KOPT-K1 (cell line): Measurements from ENCODE around the gene IMMT.

Experiments used
- H3K27ac ChIP-seq: fragments of 200-600 bp; sonication (generic); 2 replicates; pipeline ENCODE4 v1.5.1; 2016; ENCODE audit warnings: antibody characterized with exemption, mild to moderate bottlenecking, low read depth, low read length; ENCODE audit not compliant: poor library complexity, severe bottlenecking
- H3K36me3 ChIP-seq: fragments of 200-600 bp; sonication (generic); 2 replicates; pipeline ENCODE4 v1.5.1; 2017; ENCODE audit warnings: antibody characterized with exemption, mild to moderate bottlenecking, low read length, moderate library complexity; ENCODE audit not compliant: insufficient read depth
- H3K9me3 ChIP-seq: fragments of 200-600 bp; sonication (generic); 2 replicates; pipeline ENCODE4 v1.5.1; 2017; ENCODE audit warnings: antibody characterized with exemption, low read length, mild to moderate bottlenecking; ENCODE audit not compliant: insufficient read depth, poor library complexity, severe bottlenecking

IMMT gene

DNA sequence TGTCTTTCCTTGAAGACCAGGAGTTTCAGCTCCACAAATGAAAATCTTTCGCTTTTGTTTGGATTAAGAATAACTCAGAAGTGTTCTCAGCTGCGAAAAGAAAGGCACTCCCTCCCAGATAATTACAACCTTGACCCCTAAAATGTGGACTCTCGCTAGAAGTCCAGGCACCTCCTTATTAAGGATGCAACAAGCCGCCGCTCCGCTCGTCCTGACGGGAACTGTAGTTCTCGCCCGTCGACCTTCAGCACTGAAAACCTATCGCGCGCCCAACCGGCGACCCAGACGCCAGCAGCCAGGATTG lies 559 bp downstream of the IMMT start:
- Histone ChIP-seq H3K27ac (peak overlapping the region; percentile 96), H3K36me3 (peaks cover 42% of the 10 kb centered on the region), H3K9me3 (no peaks in the 10 kb centered on the region)

DNA sequence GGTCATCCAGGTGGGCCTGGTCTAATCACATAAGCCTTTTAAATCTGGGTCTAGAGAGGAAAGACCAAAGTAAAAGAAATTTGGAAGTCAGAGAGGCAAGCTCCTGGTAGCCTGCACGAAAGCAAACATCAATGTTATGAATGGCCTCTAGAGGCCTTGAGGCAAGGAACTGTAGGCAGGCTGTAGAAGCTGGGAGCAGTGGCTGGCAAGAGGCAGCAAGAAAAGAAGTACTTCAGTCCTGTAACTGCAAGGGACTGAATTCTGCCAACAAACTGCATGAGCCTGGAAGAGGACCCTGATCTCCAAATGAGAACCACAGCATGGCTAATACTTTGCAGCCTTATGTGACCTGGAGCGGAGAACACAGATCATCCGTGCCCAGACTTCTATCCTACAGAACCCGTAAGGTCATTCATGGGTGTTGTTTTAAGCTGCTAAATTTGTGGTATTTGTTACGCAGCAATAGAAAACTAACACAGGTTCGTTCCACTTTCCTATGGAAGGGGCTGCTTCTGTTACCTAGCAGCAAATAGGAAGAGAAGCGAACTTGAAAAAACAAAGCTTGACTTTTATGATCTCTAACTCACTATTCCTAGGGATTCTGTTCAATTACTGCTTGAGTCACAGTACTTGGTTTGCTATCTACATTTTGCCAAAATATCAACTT lies 1.2 kb downstream of the IMMT start:
- Histone ChIP-seq H3K9me3 (no peaks in the 10 kb centered on the region), H3K36me3 (peaks cover 49% of the 10 kb centered on the region), H3K27ac (peak overlapping the region; percentile 96)

DNA sequence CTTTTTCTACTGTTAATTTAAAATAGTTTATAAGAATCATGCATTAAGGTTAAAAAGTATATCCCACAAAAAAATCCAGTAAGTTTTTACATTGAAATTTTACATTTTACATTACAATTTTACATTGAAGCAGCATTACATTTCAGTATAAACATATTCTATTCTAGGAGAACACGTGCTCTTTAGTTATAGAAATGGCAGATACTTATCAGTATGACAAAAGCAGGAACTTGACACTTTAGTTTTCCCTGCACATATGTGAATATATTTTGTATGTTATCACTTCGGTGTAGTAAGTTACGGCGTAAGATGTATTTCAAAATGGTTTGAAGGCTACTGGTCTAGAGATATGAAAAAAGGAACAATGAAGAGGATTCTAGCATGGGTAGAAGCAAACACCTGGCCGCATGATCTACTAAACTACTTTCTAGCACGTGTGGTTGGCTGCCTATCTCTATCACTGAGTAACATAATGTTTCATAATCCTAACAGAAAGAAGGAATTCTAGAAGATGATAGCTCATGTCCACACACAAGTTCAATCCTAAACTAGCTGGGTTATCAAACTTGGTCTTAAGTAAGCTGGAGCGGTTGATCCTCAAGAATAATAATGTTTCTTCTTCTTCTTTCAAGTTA lies 5.4 kb downstream of the IMMT start:
- no peak overlapping the region for H3K27ac ChIP-seq
- H3K9me3 ChIP-seq: no peaks in the 10 kb centered on the region
- peaks cover 76% of the 10 kb centered on the region for H3K36me3 ChIP-seq

DNA sequence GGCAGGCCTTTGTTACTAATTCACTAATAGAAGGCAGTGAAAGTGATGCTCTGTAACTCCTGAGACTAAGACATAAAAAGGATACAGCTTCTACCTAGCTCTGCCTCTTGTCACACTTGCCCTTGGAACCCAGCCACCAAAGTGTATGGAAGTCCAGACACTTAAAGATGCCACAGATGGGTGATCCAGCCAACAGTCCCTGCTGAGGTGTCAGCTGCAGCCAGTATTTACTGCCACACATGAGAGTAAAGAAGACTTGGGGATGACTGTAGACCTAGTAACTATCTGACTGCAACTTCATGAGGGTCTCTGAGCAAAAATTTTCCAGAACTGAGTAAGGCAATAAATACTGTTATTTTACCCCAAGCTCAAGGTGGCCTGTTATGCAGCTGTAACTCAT lies 8.8 kb downstream of the IMMT start:
- peak overlapping the region; percentile 52 for H3K27ac ChIP-seq
- H3K36me3 ChIP-seq: peaks cover 58% of the 10 kb centered on the region
- no peaks in the 10 kb centered on the region for H3K9me3 ChIP-seq

DNA sequence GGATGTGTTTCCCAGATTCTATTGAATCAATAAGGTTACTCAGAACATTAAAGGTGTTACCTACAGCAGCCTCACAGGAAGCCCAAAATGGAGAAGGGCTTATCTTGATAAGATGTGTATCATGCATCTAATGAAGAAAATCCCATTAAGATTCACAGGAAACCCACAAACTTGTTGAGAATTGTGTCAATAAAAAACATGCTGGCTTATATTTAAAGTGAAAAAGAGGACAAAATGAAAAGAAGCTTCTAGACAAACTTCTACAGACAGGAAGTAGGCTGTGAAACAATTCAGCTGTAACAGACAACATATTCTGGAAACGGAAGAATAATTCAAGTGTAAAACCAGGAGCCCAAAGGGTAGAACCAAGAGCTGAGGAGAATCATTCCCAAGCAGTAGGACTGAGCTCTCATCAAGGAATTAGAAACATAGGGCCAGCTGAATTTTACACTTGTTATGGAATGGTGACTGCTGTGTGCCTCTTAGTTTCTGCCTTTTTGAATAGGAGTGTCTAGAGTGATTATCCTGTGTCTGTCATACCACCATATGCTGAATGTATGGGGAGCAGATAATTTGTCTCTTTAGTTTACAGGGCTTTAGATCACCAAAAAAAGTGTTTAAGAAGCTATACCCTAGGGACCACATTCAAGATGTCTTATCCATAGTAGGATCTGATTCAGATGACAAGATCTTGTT lies 9.6 kb downstream of the IMMT start:
- no peaks in the 10 kb centered on the region for H3K9me3 ChIP-seq
- peaks cover 57% of the 10 kb centered on the region for H3K36me3 ChIP-seq
- H3K27ac ChIP-seq: peak overlapping the region; percentile 52

DNA sequence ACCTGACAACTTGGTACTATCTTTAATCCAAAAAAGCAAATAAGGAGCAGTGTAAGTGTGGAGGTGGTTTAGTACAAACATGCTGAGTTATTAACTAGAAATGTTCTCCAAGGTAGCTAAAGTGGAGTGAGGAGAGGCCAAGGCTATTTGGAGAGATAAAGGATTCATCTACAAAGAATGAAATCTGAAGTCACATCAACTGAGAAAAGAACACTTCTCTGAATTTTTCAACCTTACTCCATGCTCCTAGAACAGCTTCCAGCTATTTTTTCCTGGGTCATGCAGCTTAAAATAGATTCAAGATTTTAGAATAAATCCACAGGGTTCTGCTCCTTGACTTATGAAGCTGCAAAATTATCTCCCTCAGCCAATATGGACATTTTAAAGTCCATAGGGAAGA lies 18.7 kb downstream of the IMMT start:
- no peaks in the 10 kb centered on the region for H3K9me3 ChIP-seq
- no peak overlapping the region for H3K27ac ChIP-seq
- peaks cover 95% of the 10 kb centered on the region for H3K36me3 ChIP-seq

DNA sequence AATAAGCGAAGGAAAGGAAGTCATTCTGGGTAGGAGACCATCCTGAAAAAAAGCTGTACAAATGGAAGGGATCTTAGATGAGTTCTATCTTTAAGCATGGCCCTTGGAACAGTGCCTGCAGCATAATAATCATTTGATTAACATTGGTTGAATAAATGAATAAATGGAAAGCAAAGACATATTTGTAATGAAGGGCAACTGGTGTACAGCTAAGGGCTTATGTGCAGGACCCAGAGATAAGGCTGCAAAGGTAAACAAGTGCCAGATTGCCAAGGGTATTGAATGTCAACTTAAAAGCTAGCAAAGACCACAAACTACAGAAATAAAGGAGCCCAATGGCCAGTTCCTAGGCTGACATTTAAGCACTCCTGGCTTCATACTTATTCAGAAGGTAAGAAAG lies 19.4 kb downstream of the IMMT start:
- Histone ChIP-seq H3K36me3 (peaks cover 98% of the 10 kb centered on the region), H3K9me3 (no peaks in the 10 kb centered on the region), H3K27ac (no peak overlapping the region)

DNA sequence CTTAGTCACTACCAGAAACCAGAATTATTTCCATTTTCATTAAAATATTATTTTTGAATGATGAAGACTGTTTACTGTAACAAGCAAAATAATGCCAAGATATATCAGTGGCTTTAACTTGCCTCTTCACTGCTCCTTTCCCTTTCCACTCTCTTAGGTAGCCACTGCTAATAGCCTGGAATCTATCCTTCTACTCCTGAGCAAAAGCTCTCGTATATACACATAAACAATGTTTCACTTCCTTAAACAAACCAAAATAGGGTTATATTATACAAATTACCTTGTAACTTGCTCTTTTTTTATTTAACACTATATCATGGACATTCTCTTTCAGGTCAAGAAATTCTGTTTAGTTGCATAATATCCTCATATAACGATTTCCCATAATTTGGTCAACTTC lies 20.8 kb downstream of the IMMT start:
- Histone ChIP-seq H3K9me3 (no peaks in the 10 kb centered on the region), H3K36me3 (peaks cover 98% of the 10 kb centered on the region), H3K27ac (no peak overlapping the region)

DNA sequence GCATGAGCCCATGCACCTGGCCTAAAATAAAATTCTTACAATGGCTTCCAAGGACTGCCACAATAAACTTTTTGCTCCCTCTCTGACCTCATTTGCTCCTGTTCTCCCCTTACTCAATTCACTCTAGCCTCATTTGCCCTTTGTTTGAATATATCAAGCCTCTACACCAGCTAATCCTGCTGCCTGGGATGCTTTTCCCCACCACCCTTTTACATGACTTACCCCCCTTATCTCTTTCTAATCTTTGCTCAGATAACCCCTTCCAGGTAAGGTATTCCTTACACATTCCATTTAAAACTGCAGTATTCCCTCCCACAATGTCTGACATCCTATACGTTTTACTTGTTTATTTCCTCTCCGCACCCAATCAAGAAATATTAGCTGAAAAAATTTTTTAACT lies 22.7 kb downstream of the IMMT start:
- Histone ChIP-seq H3K9me3 (no peaks in the 10 kb centered on the region), H3K36me3 (peaks cover 99% of the 10 kb centered on the region), H3K27ac (no peak overlapping the region)

DNA sequence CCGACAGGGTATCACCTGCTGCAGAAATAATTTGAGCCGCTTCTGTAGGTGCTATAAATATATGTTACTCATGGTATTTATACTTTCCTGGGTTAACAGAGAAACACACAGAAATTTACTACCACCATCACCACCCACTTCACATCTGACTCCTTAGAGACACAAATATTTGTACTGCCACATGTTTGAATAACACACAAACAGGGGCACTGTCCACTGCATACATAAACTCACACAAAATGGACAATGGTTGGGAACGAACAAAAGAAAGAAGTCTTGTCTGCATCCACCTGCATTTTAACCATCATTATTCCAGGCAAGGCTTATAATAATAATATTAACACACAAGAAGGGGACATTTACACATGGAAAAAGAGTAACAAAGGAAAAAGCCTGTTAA lies 24.0 kb downstream of the IMMT start:
- no peak overlapping the region for H3K27ac ChIP-seq
- no peaks in the 10 kb centered on the region for H3K9me3 ChIP-seq
- peaks cover 98% of the 10 kb centered on the region for H3K36me3 ChIP-seq

DNA sequence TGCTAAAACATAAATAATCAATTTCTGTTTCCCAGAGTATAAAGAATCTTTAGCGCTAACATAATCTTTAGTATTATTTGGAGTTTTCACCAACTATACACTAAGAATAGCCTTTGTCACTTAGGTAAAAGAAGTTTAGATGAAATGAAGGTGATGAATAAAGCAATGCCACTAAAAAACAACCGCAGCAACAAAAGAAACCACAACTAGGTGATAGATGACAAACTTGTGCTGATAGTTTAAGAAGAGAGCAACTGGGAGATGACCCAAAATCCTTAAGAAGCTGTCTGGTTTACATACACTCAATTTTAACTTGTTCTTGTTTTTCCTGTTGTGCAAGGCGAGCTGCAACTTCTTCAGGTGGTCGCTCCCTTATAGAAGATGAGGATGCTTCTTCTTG lies 24.8 kb downstream of the IMMT start:
- Histone ChIP-seq H3K36me3 (peaks cover 98% of the 10 kb centered on the region), H3K9me3 (no peaks in the 10 kb centered on the region), H3K27ac (no peak overlapping the region)

DNA sequence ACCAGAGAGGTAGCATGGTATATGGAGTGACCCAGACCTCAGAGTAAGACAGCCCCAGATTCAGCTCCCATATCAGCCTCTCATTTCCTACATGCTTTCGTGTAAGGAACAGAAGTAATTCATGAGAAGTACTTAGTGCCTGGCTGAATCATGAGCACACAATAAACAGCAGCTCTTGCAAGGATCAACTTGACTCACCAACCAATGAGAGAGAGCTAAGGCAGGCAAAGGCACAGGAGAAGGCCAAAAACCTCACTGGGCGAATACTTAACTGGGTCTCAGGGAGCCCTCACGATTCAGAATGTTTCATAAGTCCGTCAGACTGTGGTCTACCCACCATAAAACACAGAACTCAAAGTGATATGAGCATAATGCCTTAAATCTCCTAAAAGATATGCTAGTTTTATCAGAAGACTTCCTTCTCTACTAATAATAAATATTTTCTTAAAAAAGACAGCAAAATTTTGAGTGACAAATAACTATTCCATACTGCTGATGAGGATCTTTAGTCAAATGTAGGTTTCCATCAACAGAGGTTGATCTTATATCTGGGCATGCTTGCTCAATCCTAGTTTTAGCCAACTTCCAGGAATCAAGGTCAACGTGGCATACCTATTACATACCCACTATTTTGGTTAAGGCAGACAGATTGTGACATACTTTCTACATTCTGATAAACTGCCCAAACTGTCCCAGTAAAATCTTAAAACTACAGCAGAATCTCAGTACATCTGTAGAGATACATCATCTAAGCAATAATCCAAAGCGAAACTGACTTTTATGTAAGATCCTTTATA lies 34.9 kb downstream of the IMMT start:
- peaks cover 100% of the 10 kb centered on the region for H3K36me3 ChIP-seq
- no peak overlapping the region for H3K27ac ChIP-seq
- H3K9me3 ChIP-seq: no peaks in the 10 kb centered on the region

DNA sequence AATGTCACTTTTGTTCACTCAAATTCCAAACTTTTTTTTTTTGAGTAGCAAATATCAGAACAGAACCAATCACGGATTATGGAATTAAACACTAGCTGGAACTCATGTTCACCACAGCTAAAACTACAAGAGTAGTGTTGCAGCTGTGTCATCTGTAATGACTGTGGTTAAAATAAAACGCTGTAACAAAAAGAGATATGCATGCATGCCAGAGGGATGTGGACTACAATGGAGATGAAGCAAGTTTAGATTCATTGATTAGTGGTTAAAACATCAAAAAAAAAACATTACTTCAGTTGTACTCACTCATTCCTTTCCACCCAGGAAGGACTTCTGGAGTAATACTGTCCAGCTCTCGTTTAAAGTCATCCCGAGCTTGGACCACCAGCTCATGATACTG lies 37.0 kb downstream of the IMMT start:
- Histone ChIP-seq H3K36me3 (peaks cover 99% of the 10 kb centered on the region), H3K9me3 (no peaks in the 10 kb centered on the region)

DNA sequence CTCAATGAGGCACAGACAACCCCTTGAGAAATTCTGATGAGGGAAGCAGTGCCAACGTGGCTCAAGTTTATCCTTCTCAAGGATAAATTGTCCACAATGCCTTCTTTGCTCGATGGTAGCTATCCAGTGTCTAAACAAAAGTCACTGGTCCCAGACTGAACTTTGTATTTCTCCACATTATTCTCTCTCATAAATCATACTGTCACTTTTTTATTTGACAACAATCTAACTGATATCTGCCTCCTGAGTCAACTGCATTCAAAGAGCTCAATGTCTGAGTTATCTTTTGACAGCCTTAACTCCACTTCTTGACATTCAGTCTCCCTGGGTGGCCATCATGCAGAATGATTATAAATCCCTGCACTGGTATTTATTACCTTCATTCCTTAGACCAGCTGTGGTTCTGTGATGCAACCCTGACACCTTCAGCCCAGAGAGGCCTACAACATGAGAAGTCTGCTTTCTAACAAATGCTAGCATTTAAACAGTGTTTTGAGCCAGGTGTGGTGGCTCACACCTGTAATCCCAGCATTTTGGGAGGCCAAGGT lies 38.2 kb downstream of the IMMT start:
- H3K36me3 ChIP-seq: peaks cover 99% of the 10 kb centered on the region
- H3K27ac ChIP-seq: no peak overlapping the region
- H3K9me3 ChIP-seq: no peaks in the 10 kb centered on the region

More for the DNA sequence above, 37.0 kb downstream of the IMMT start:
- H3K27ac ChIP-seq: no peak overlapping the region

DNA sequence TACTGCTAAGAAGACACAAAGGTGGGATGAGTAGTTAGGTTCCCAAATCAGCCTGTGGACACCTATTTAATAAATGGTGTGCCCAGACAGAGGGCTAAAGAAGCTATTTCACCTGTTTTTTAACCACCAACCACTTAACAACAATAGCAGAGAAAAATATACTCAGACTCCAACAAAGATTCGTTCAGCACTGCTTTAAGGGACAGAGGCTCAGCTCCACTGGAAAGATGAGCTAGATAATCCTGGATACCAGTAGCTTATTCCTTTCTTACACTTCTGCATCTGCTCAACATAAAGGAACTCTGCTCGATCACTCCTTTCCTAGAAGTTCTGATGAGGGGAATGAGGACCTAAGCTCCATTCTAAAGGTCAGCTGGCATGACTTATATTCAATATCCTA lies 44.8 kb downstream of the IMMT start:
- Histone ChIP-seq H3K36me3 (peaks cover 99% of the 10 kb centered on the region), H3K9me3 (no peaks in the 10 kb centered on the region), H3K27ac (no peak overlapping the region)
